Endodermal cell (in vitro differentiated cells): ENCODE data around the gene GOLGB1. TPM values are rescaled to one million over a fixed set of nuclear protein-coding genes. Genes with fewer than 3 reads are reported as not detected.

Source experiments
- DNase-seq: peaks from one replicate; pipeline ENCODE4 v3.0.0-alpha.2; 2017
- H3K27ac ChIP-seq: 2 replicates; pipeline ENCODE4 v1.5.1; 2013; ENCODE audit warnings: mild to moderate bottlenecking, low read depth, low read length, moderate library complexity
- H3K27me3 ChIP-seq: 2 replicates; pipeline ENCODE4 v1.6.1; 2013; ENCODE audit warnings: mild to moderate bottlenecking, low read length, moderate library complexity; ENCODE audit not compliant: insufficient read depth, control insufficient read depth, poor library complexity, severe bottlenecking
- H3K36me3 ChIP-seq: 2 replicates; pipeline ENCODE4 v1.7.0; 2013; ENCODE audit warnings: mild to moderate bottlenecking, low read length, moderate library complexity; ENCODE audit not compliant: control insufficient read depth, insufficient read depth
- H3K4me1 ChIP-seq: one replicate; pipeline ENCODE4 v1.7.0; 2013; ENCODE audit warnings: low read length; ENCODE audit not compliant: control insufficient read depth, insufficient read depth
- H3K4me3 ChIP-seq: 2 replicates; pipeline ENCODE4 v1.5.1; 2013; ENCODE audit warnings: mild to moderate bottlenecking, low read length, moderate library complexity
- H3K9ac ChIP-seq: 2 replicates; pipeline ENCODE4 v1.6.1; 2013; ENCODE audit warnings: mild to moderate bottlenecking, low read length, moderate library complexity; ENCODE audit not compliant: poor library complexity, severe bottlenecking; ENCODE audit errors: extremely low read depth
- H3K9me3 ChIP-seq: 2 replicates; pipeline ENCODE4 v1.6.1; 2013; ENCODE audit warnings: mild to moderate bottlenecking, low read length, moderate library complexity; ENCODE audit not compliant: control insufficient read depth
- H3K27ac Mint-ChIP-seq: 2 replicates; pipeline ENCODE4 v1.8.0; 2020; ENCODE audit warnings: mixed read lengths
- H3K27me3 Mint-ChIP-seq: 2 replicates; pipeline ENCODE4 v1.8.0; 2021; ENCODE audit warnings: mild to moderate bottlenecking, mixed read lengths; ENCODE audit not compliant: insufficient read depth
- H3K36me3 Mint-ChIP-seq: 2 replicates; pipeline ENCODE4 v1.8.0; 2020; ENCODE audit warnings: low read depth, mixed read lengths
- H3K4me1 Mint-ChIP-seq: 2 replicates; pipeline ENCODE4 v1.8.0; 2020; ENCODE audit warnings: mixed read lengths
- H3K4me3 Mint-ChIP-seq: 2 replicates; pipeline ENCODE4 v1.8.0; 2020; ENCODE audit warnings: mild to moderate bottlenecking, moderate library complexity, mixed read lengths
- H3K9me3 Mint-ChIP-seq: 2 replicates; pipeline ENCODE4 v1.8.0; 2020; ENCODE audit warnings: mild to moderate bottlenecking, mixed read lengths
- WGBS, 2 experiments: methylation state at CpG; one replicate each; pipeline versions ENCODE4 v1.1.5 to v1.1.7; 2013; ENCODE audit warnings: missing lambda C conversion rate in 2 of 2, mixed read lengths in 1 of 2; ENCODE audit not compliant: insufficient coverage in 1 of 2, insufficient read length in 1 of 2; 5-methylcytosine and 5-hydroxymethylcytosine counted together
- total RNA-seq, 2 donors: library from RNA; stranded (reverse); fragmentation: NEBNext Ultra II Directional in 1 of 2; extraction: Animal tissue kit (Norgen Biotek cat#: 25700) in 1 of 2; gene quantifications; 2 replicates in 1 of 2; 3 replicates in 1 of 2; pipeline ENCODE4 v1.2.1, GENCODE V29; 2021
- TF ChIP-seq, protein P1 (sequence below): fragments of 200-600 bp; sonication (generic); conservative IDR thresholded peaks from 2 replicates; pipeline ENCODE4 v1.5.0; 2021; ENCODE audit warnings: antibody characterized with exemption, mild to moderate bottlenecking

GOLGB1 gene
- total RNA-seq, 2 donors from 2014 or later, result 47.8 to 53.0 TPM

DNA sequence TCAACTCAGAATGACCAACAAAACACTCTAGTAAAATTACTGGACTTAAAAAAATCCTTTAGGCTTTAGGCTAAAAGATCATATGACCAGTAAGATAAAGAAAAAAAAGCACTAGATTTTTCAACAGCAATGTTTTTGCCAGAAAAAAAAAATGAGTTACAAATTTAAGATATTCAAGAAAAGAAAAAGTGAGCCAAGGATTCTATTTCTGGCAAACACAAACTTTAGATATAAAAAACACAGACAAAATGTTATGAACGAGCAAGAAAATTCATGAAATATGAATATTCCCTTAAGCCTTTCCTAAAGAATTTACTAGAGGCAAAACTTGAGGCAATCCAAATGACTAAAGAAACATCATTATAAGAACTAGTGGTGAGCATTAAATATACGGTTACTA is 8.6 kb downstream of the GOLGB1 start:
- WGBS, 2 experiments, result 96 to 100% methylated on average over 1 to 2 of the region's 2 CpGs
- Mint-ChIP-seq H3K36me3 (peaks cover 19% of the 10 kb centered on the region), H3K27ac (no peak overlapping the region), H3K27me3 (no peaks in the 10 kb centered on the region), H3K9me3 (peaks cover 10% of the 10 kb centered on the region), H3K4me1 (no peaks in the 10 kb centered on the region), H3K4me3 (no peak overlapping the region)
- H3K9me3 ChIP-seq, result peaks cover 5% of the 10 kb centered on the region
- H3K27ac ChIP-seq, result no peak overlapping the region
- H3K36me3 ChIP-seq, result peaks cover 18% of the 10 kb centered on the region
- DNase-seq, result no peak
- H3K4me3 ChIP-seq, result no peak overlapping the region
- TF ChIP-seq, protein P1, sequence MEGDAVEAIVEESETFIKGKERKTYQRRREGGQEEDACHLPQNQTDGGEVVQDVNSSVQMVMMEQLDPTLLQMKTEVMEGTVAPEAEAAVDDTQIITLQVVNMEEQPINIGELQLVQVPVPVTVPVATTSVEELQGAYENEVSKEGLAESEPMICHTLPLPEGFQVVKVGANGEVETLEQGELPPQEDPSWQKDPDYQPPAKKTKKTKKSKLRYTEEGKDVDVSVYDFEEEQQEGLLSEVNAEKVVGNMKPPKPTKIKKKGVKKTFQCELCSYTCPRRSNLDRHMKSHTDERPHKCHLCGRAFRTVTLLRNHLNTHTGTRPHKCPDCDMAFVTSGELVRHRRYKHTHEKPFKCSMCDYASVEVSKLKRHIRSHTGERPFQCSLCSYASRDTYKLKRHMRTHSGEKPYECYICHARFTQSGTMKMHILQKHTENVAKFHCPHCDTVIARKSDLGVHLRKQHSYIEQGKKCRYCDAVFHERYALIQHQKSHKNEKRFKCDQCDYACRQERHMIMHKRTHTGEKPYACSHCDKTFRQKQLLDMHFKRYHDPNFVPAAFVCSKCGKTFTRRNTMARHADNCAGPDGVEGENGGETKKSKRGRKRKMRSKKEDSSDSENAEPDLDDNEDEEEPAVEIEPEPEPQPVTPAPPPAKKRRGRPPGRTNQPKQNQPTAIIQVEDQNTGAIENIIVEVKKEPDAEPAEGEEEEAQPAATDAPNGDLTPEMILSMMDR, result no peak
- no peaks in the 10 kb centered on the region for H3K27me3 ChIP-seq
- no peak overlapping the region for H3K9ac ChIP-seq
- H3K4me1 ChIP-seq, result no peaks in the 10 kb centered on the region

DNA sequence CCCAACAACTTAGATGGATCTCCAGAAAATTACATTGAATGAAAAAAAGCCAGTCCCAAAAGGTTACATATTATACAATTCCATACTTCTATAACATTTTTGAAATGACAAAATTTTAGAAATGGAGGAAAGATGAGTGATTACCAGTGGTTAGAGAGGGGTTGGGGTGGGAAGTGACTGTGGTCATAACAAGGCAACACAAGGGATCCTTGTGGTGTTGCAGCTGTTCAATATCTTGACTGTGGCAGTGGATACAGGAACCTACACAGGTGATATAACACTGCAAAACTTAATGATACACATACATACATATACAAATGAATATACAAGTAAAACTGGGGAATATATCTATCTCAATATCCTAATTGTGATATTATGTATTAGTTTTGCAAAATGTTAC is 9.6 kb downstream of the GOLGB1 start:
- H3K4me3 Mint-ChIP-seq, result no peak overlapping the region
- H3K36me3 Mint-ChIP-seq, result peaks cover 18% of the 10 kb centered on the region
- Histone ChIP-seq H3K9ac (no peak overlapping the region), H3K27ac (no peak overlapping the region), H3K4me3 (no peak overlapping the region), H3K27me3 (no peaks in the 10 kb centered on the region), H3K9me3 (peaks cover 5% of the 10 kb centered on the region), H3K4me1 (no peaks in the 10 kb centered on the region), H3K36me3 (peaks cover 18% of the 10 kb centered on the region)
- no peaks in the 10 kb centered on the region for H3K4me1 Mint-ChIP-seq
- peaks cover 10% of the 10 kb centered on the region for H3K9me3 Mint-ChIP-seq
- DNase-seq, result no peak
- no peak overlapping the region for H3K27ac Mint-ChIP-seq
- no peaks in the 10 kb centered on the region for H3K27me3 Mint-ChIP-seq
- TF ChIP-seq, protein P1, result no peak

DNA sequence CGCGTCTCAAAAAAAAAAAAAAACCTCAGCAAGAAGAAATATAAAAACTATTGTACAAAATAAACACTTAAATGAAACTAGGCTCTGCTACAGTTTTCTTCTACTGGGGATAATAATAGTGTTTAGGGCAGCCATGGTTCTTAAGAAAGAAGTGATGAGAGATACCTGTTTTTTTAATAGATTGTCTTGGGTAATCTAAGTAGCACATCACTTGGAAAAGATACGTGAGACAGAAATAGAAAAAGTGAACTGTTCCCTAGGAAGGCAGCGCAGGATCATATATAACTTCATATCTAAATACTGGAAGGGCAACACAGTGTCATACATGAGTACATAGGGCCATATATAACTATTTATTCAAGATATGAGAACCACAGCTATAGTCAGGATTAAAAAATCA is 11.9 kb downstream of the GOLGB1 start:
- no peaks in the 10 kb centered on the region for H3K4me1 Mint-ChIP-seq
- Histone ChIP-seq H3K27me3 (no peaks in the 10 kb centered on the region), H3K27ac (no peak overlapping the region), H3K9me3 (no peaks in the 10 kb centered on the region), H3K4me3 (no peak overlapping the region), H3K4me1 (no peaks in the 10 kb centered on the region), H3K36me3 (peaks cover 13% of the 10 kb centered on the region), H3K9ac (no peak overlapping the region)
- H3K27me3 Mint-ChIP-seq, result no peaks in the 10 kb centered on the region
- no peak for DNase-seq
- TF ChIP-seq, protein P1, result no peak
- no peak overlapping the region for H3K4me3 Mint-ChIP-seq
- no peak overlapping the region for H3K27ac Mint-ChIP-seq
- 98 to 100% methylated on average over 1 to 4 of the region's 4 CpGs for WGBS, 2 experiments
- peaks cover 13% of the 10 kb centered on the region for H3K36me3 Mint-ChIP-seq
- H3K9me3 Mint-ChIP-seq, result peaks cover 4% of the 10 kb centered on the region
